T-helper 1 cell (primary cell): Measurements from ENCODE around the gene DDIT4.
"Not testable (repeated sequence)": the region's sequence is repeated elsewhere in the genome, so short reads cannot be mapped to it uniquely, and the experiment has no call there.

Experiments used
- DNase-seq, 5 donors: peaks; one replicate each; pipeline ENCODE4 v3.0.0-alpha.2; 2012 to 2020

The DDIT4 gene

GRCh38 chr10:72249176-72249862 lies 24.4 kb upstream of the DDIT4 start:
- DNase-seq: not testable (repeated sequence)

GRCh38 chr10:72250666-72251065 lies 23.1 kb upstream of the DDIT4 start:
- DNase-seq: no peak

GRCh38 chr10:72251635-72252034 lies 22.1 kb upstream of the DDIT4 start:
- no peak for DNase-seq

GRCh38 chr10:72252972-72253371 lies 20.8 kb upstream of the DDIT4 start:
- DNase-seq: no peak

GRCh38 chr10:72253578-72253977 lies 20.1 kb upstream of the DDIT4 start:
- no peak for DNase-seq

- peak in 1 of 5 donors; percentile 55 for DNase-seq
Observed at GRCh38 chr10:72254813-72255568, 18.7 kb upstream of the DDIT4 start.

GRCh38 chr10:72255977-72256729 lies 17.6 kb upstream of the DDIT4 start:
- no peak for DNase-seq

GRCh38 chr10:72257051-72257892 lies 16.5 kb upstream of the DDIT4 start:
- DNase-seq: no peak

- no peak for DNase-seq
Observed at GRCh38 chr10:72258617-72259016, 15.1 kb upstream of the DDIT4 start.

- peak in 1 of 5 donors; percentile 30 for DNase-seq
Observed at GRCh38 chr10:72259491-72260238, 14.1 kb upstream of the DDIT4 start.

GRCh38 chr10:72260239-72260975 lies 13.3 kb upstream of the DDIT4 start:
- peak; percentile 61 to 95 (median 66) for DNase-seq

GRCh38 chr10:72260976-72261783 lies 12.5 kb upstream of the DDIT4 start:
- peak in 4 of 5 donors; percentile 40 to 88 (median 52) for DNase-seq

GRCh38 chr10:72261784-72262404 lies 11.8 kb upstream of the DDIT4 start:
- no peak for DNase-seq

GRCh38 chr10:72263613-72264241 lies 10.0 kb upstream of the DDIT4 start:
- peak in 4 of 5 donors; percentile 34 to 47 (median 40) for DNase-seq

- DNase-seq: no peak
Observed at GRCh38 chr10:72264536-72264935, 9.2 kb upstream of the DDIT4 start.

- DNase-seq: no peak
Observed at GRCh38 chr10:72265508-72265907, 8.2 kb upstream of the DDIT4 start.

GRCh38 chr10:72265990-72266865 lies 7.5 kb upstream of the DDIT4 start:
- DNase-seq: no peak

GRCh38 chr10:72267381-72267780 lies 6.3 kb upstream of the DDIT4 start:
- no peak for DNase-seq
